ENCODE data around the gene ASB16.

The ASB16 gene

GRCh38 chr17:44222112-44222869 lies 51.8 kb downstream of the ASB16 start:
- peak; percentile 63 for ATAC-seq

GRCh38 chr17:44223541-44224071 lies 53.1 kb downstream of the ASB16 start:
- no peak for ATAC-seq
- TF ChIP-seq TCF4 (CRISPR knock-in tag; IDR thresholded peaks at IDR 0.05; ENCODE audit: borderline replicate concordance) = peak; percentile 29; the same call in 1 of the 2 replicates
- peak; percentile 64 for TF ChIP-seq ISL1 (CRISPR knock-in tag; IDR thresholded peaks at IDR 0.05)
- no peak for TF ChIP-seq OSR1 (CRISPR knock-in tag; IDR thresholded peaks at IDR 0.05)

More at GRCh38 chr17:44222112-44222869, 51.8 kb downstream of the ASB16 start:
- no peak for TF ChIP-seq TOX (CRISPR knock-in tag; IDR thresholded peaks at IDR 0.05; ENCODE audit: borderline replicate concordance)
- TF ChIP-seq ZNF8 (CRISPR knock-in tag; IDR thresholded peaks at IDR 0.05) = no peak
- no peak for TF ChIP-seq ESRRG (CRISPR knock-in tag; IDR thresholded peaks at IDR 0.05)
- TF ChIP-seq TSHZ2 (CRISPR knock-in tag; IDR thresholded peaks at IDR 0.05) = 0 out of 2 replicates have a peak, but pooled peaks have one; percentile 30
- TF ChIP-seq ISL1 (CRISPR knock-in tag; IDR thresholded peaks at IDR 0.05) = no peak
- TF ChIP-seq ZFP3 (CRISPR knock-in tag; IDR thresholded peaks at IDR 0.05) = no peak
- no peak for TF ChIP-seq ARNTL (CRISPR knock-in tag; IDR thresholded peaks at IDR 0.05; ENCODE audit: borderline replicate concordance, low read depth)
- TF ChIP-seq CSRNP3 (CRISPR knock-in tag; IDR thresholded peaks at IDR 0.05) = no peak

All from SK-N-SH treated with all-trans-retinoic acid at 6 μM for 48 hours (cell line).